Ishikawa (cell line): ENCODE results near the gene ID1.

Experiments
- CEBPB ChIP-seq: IDR thresholded peaks from 2 replicates; pipeline ENCODE4 v1.6.1; 2012
- CREB1 ChIP-seq: IDR thresholded peaks from 2 replicates; pipeline ENCODE4 v1.6.1; 2012; ENCODE audit warnings: low read depth
- EGR1 ChIP-seq: IDR thresholded peaks from 2 replicates; pipeline ENCODE4 v1.6.1; 2012
- FOXM1 ChIP-seq: IDR thresholded peaks from 2 replicates; pipeline ENCODE4 v1.6.1; 2012; ENCODE audit warnings: low read depth, borderline replicate concordance
- MAX ChIP-seq: IDR thresholded peaks from 2 replicates; pipeline ENCODE4 v1.6.1; 2012
- NFIC ChIP-seq: IDR thresholded peaks from 2 replicates; pipeline ENCODE4 v1.6.1; 2012
- RAD21 ChIP-seq: IDR thresholded peaks from 2 replicates; pipeline ENCODE4 v1.6.1; 2012; ENCODE audit warnings: low read depth
- REST ChIP-seq: IDR thresholded peaks from 2 replicates; pipeline ENCODE4 v1.6.1; 2012; ENCODE audit warnings: low read depth, mild to moderate bottlenecking
- TAF1 ChIP-seq: IDR thresholded peaks from 2 replicates; pipeline ENCODE4 v1.6.1; 2012; ENCODE audit warnings: low read depth, mild to moderate bottlenecking
- TCF12 ChIP-seq: IDR thresholded peaks from 2 replicates; pipeline ENCODE4 v1.6.1; 2012; ENCODE audit warnings: low read depth
- TEAD4 ChIP-seq: IDR thresholded peaks from 2 replicates; pipeline ENCODE4 v1.6.1; 2012
- YY1 ChIP-seq: IDR thresholded peaks from 2 replicates; pipeline ENCODE4 v1.6.1; 2012; ENCODE audit warnings: low read depth
- ZBTB7A ChIP-seq: IDR thresholded peaks from 2 replicates; pipeline ENCODE4 v1.6.1; 2012; ENCODE audit warnings: low read depth

GRCh38 chr20:31602779-31603441 is 2.2 kb upstream of the ID1 start:
- TF ChIP-seq NFIC, result peak; percentile 41; the same call in 1 of the 2 replicates
- no peak for TF ChIP-seq CREB1
- no peak for TF ChIP-seq REST
- TF ChIP-seq MAX, result peak; percentile 55; the same call in 1 of the 2 replicates
- TF ChIP-seq TEAD4, result peak; percentile 69
- TF ChIP-seq TAF1, result no peak
- TF ChIP-seq CEBPB, result peak; percentile 90
- peak; percentile 19; the same call in 1 of the 2 replicates for TF ChIP-seq RAD21
- peak; percentile 88 for TF ChIP-seq TCF12
- no peak for TF ChIP-seq EGR1
- peak; percentile 42; the same call in 1 of the 2 replicates for TF ChIP-seq FOXM1
- peak; percentile 59; the same call in 1 of the 2 replicates for TF ChIP-seq ZBTB7A
- no peak for TF ChIP-seq YY1
